ENCODE results near the gene CCM2L. TPM values are rescaled to one million over a fixed set of nuclear protein-coding genes. Genes with fewer than 3 reads are reported as not detected.

The CCM2L gene
- polyA plus RNA-seq, 3 donors = not detected

DNA sequence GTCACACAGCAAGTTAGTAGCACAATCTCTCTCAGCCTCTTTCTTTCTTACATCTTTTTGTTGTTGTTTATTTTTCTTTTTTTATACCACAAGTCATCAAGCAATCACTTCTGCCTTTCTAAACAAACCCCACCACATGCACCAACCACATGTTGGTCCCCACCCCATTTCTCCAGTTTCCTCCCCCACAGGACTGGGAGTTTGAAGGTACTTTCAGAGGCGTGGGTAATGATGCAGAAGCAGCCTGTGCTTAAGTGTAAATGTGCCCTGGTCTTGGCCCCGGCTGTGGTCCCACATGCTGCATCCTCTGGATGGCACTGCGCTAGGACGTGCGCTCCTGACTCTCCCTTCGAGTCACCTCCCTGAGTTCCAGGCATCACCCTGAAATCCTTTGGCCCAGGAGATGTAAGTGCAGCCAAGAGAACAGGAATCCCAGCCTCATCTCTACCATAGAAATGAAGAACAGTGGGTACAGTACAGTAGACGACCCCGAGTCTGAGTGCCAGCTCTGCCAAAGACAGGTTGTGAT, 47.5 kb downstream of the CCM2L start:
- WGBS (ENCODE audit: insufficient coverage) = 96% methylated on average over 4 of the region's 8 CpGs
- Histone ChIP-seq H3K36me3 (replicated peaks in 1 of 2; ENCODE audit: control insufficient read depth in 1 of 2, insufficient read depth in 2 of 2, low read length in 2 of 2) (peaks cover 45 to 58% of the 10 kb centered on the region in 2 donors), H3K4me3 (replicated peaks in 1 of 3; ENCODE audit: low read depth in 2 of 3, low read length in 3 of 3) (peak overlapping the region in 1 of 3 experiments; percentile 59), H3K4me1 (ENCODE audit: control insufficient read depth in 1 of 2, insufficient read depth in 2 of 2, low read length in 2 of 2) (peaks cover 86 to 98% of the 10 kb centered on the region in 2 donors), H3K79me2 (ENCODE audit: insufficient read depth, low read length) (peaks cover 99% of the 10 kb centered on the region), H4K20me1 (ENCODE audit: insufficient read depth, low read length) (no peaks in the 10 kb centered on the region), H2AFZ (ENCODE audit: insufficient read depth, low read depth, low read length, poor library complexity, severe bottlenecking) (no peak overlapping the region), H3K4me2 (replicated peaks; ENCODE audit: extremely low read depth, low read length, poor library complexity, severe bottlenecking) (peak overlapping the region; percentile 51), H3K9ac (ENCODE audit: insufficient read depth, low read length, poor library complexity, severe bottlenecking) (peak overlapping the region; percentile 29), H3K9me3 (replicated peaks in 1 of 2; ENCODE audit: control insufficient read depth in 1 of 2, insufficient read depth in 1 of 2, low read length in 2 of 2) (no peaks in the 10 kb centered on the region), H3K27ac (ENCODE audit: low read depth in 1 of 2, low read length in 2 of 2) (peak overlapping the region; percentile 87 to 93), H3K27me3 (ENCODE audit: control insufficient read depth in 2 of 2, insufficient read depth in 2 of 2, low read length in 2 of 2) (no peaks in the 10 kb centered on the region)
- Mint-ChIP-seq H3K27ac (peak overlapping the region; percentile 94 to 99 (median 97)), H3K9me3 (peaks cover 0 to 5% (median 0%) of the 10 kb centered on the region in 7 donors), H3K36me3 (peaks cover 73 to 91% of the 10 kb centered on the region in 2 donors), H3K27me3 (ENCODE audit: low read depth in 3 of 3) (peaks cover 0 to 2% (median 1%) of the 10 kb centered on the region in 3 donors), H3K4me3 (peak overlapping the region in 1 of 2 donors; percentile 84), H3K4me1 (peaks cover 85% of the 10 kb centered on the region)
- DNase-seq = no peak
- TF ChIP-seq, protein P1, sequence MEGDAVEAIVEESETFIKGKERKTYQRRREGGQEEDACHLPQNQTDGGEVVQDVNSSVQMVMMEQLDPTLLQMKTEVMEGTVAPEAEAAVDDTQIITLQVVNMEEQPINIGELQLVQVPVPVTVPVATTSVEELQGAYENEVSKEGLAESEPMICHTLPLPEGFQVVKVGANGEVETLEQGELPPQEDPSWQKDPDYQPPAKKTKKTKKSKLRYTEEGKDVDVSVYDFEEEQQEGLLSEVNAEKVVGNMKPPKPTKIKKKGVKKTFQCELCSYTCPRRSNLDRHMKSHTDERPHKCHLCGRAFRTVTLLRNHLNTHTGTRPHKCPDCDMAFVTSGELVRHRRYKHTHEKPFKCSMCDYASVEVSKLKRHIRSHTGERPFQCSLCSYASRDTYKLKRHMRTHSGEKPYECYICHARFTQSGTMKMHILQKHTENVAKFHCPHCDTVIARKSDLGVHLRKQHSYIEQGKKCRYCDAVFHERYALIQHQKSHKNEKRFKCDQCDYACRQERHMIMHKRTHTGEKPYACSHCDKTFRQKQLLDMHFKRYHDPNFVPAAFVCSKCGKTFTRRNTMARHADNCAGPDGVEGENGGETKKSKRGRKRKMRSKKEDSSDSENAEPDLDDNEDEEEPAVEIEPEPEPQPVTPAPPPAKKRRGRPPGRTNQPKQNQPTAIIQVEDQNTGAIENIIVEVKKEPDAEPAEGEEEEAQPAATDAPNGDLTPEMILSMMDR (IDR thresholded peaks at IDR 0.05) = no peak
- intact Hi-C loops (cut with micrococcal nuclease) = no loop called here

DNA sequence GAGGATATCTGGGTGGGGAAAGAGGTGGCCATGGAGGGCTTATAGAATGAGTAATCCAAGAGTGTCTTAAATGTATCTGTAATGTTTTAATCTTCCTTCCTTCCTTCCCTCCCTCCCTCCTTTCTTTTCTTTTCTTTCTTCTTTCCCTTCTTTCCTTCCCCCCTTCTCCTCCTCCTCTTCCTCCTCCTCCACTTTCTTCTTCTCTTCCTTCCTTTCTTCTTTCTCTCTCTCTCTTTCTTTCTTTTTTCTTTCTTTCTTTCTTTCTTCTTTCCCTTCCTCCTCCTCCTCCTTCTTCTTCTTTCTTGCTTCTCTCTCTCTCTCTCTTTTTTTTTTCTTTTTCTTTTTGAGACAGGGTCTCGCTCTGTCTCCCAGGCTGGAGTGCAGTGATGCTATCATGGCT, 49.0 kb downstream of the CCM2L start:
- peaks cover 0 to 2% (median 1%) of the 10 kb centered on the region in 3 donors for H3K27me3 Mint-ChIP-seq (ENCODE audit: low read depth in 3 of 3)
- H3K27ac Mint-ChIP-seq = peak overlapping the region; percentile 74 to 99 (median 96)
- peak overlapping the region in 1 of 2 donors; percentile 69 for H3K4me3 Mint-ChIP-seq

More for the DNA sequence above, 49.0 kb downstream of the CCM2L start:
- H3K4me1 ChIP-seq (ENCODE audit: control insufficient read depth in 1 of 2, insufficient read depth in 2 of 2, low read length in 2 of 2) = peaks cover 93 to 99% of the 10 kb centered on the region in 2 donors
- peaks cover 66 to 91% of the 10 kb centered on the region in 2 donors for H3K36me3 Mint-ChIP-seq
- WGBS (ENCODE audit: insufficient coverage) = 100% methylated on average over 1 of the region's 1 CpG
- no peak overlapping the region for H3K9ac ChIP-seq (ENCODE audit: insufficient read depth, low read length, poor library complexity, severe bottlenecking)
- intact Hi-C loops (cut with micrococcal nuclease) = no loop called here
- H3K4me2 ChIP-seq (replicated peaks; ENCODE audit: extremely low read depth, low read length, poor library complexity, severe bottlenecking) = peak overlapping the region; percentile 34
- peak overlapping the region; percentile 50 to 93 for H3K27ac ChIP-seq (ENCODE audit: low read depth in 1 of 2, low read length in 2 of 2)
- no peak overlapping the region for H2AFZ ChIP-seq (ENCODE audit: insufficient read depth, low read depth, low read length, poor library complexity, severe bottlenecking)
- no peaks in the 10 kb centered on the region for H3K27me3 ChIP-seq (ENCODE audit: control insufficient read depth in 2 of 2, insufficient read depth in 2 of 2, low read length in 2 of 2)
- H3K4me1 Mint-ChIP-seq = peaks cover 89% of the 10 kb centered on the region
- peaks cover under 1% of the 10 kb centered on the region for H4K20me1 ChIP-seq (ENCODE audit: insufficient read depth, low read length)
- peaks cover 0 to 5% (median 0%) of the 10 kb centered on the region in 7 donors for H3K9me3 Mint-ChIP-seq
- TF ChIP-seq, protein P1 (IDR thresholded peaks at IDR 0.05) = no peak
- H3K9me3 ChIP-seq (replicated peaks in 1 of 2; ENCODE audit: control insufficient read depth in 1 of 2, insufficient read depth in 1 of 2, low read length in 2 of 2) = no peaks in the 10 kb centered on the region
- H3K36me3 ChIP-seq (replicated peaks in 1 of 2; ENCODE audit: control insufficient read depth in 1 of 2, insufficient read depth in 2 of 2, low read length in 2 of 2) = peaks cover 45 to 54% of the 10 kb centered on the region in 2 donors
- peak overlapping the region in 1 of 3 experiments; percentile 33 for H3K4me3 ChIP-seq (replicated peaks in 1 of 3; ENCODE audit: low read depth in 2 of 3, low read length in 3 of 3)
- no peak for DNase-seq
- H3K79me2 ChIP-seq (ENCODE audit: insufficient read depth, low read length) = peaks cover 96% of the 10 kb centered on the region

Data from CD14-positive monocyte (primary cell).